ENCODE data around the gene KRTAP12-3.

Gene KRTAP12-3

GRCh38 chr21:44703731-44704635 lies 46.3 kb downstream of the KRTAP12-3 start:
- TF ChIP-seq CTCF (IDR thresholded peaks at IDR 0.05; ENCODE audit: borderline replicate concordance, extremely low read depth, low read length, poor library complexity, severe bottlenecking) (no peak), EZH2 (IDR thresholded peaks at IDR 0.05; ENCODE audit: borderline replicate concordance, low read depth, low read length, severe bottlenecking) (no peak)
- H3K4me1 ChIP-seq (ENCODE audit: insufficient read depth, low read length) = no peaks in the 10 kb centered on the region
- no peak overlapping the region for H3K27ac ChIP-seq (ENCODE audit: low read length)
- DNase-seq = no peak
- no peak overlapping the region for H3K4me2 ChIP-seq (ENCODE audit: insufficient read depth, low read length)
- no peaks in the 10 kb centered on the region for H3K36me3 ChIP-seq (ENCODE audit: insufficient read depth, low read length)
- H3K4me3 ChIP-seq (ENCODE audit: low read depth in 1 of 2, low read length in 2 of 2) = no peak overlapping the region
- H4K20me1 ChIP-seq (ENCODE audit: insufficient read depth, low read length) = no peaks in the 10 kb centered on the region; the same call in 1 of the 2 replicates
- no peak overlapping the region for H2AFZ ChIP-seq (ENCODE audit: low read depth, low read length)
- H3K9me3 ChIP-seq (ENCODE audit: insufficient read depth, low read length, severe bottlenecking) = no peaks in the 10 kb centered on the region
- H3K9ac ChIP-seq (ENCODE audit: low read depth, low read length) = no peak overlapping the region
- ATAC-seq (ENCODE audit: insufficient read depth, low read depth) = no peak
- no peaks in the 10 kb centered on the region for H3K79me2 ChIP-seq (ENCODE audit: insufficient read depth, low read length)
- peaks cover 12% of the 10 kb centered on the region for H3K27me3 ChIP-seq (ENCODE audit: insufficient read depth, low read length, poor library complexity)

- no peaks in the 10 kb centered on the region for H3K36me3 ChIP-seq (ENCODE audit: insufficient read depth, low read length)
- no peaks in the 10 kb centered on the region for H3K79me2 ChIP-seq (ENCODE audit: insufficient read depth, low read length)
- H3K9ac ChIP-seq (ENCODE audit: low read depth, low read length) = no peak overlapping the region
- peaks cover 12% of the 10 kb centered on the region for H3K27me3 ChIP-seq (ENCODE audit: insufficient read depth, low read length, poor library complexity)
- ATAC-seq (ENCODE audit: insufficient read depth, low read depth) = no peak
- H4K20me1 ChIP-seq (ENCODE audit: insufficient read depth, low read length) = no peaks in the 10 kb centered on the region; the same call in 1 of the 2 replicates
- H3K4me1 ChIP-seq (ENCODE audit: insufficient read depth, low read length) = no peaks in the 10 kb centered on the region
- no peak overlapping the region for H3K4me2 ChIP-seq (ENCODE audit: insufficient read depth, low read length)
- H3K9me3 ChIP-seq (ENCODE audit: insufficient read depth, low read length, severe bottlenecking) = no peaks in the 10 kb centered on the region
- H2AFZ ChIP-seq (ENCODE audit: low read depth, low read length) = no peak overlapping the region
- TF ChIP-seq CTCF (IDR thresholded peaks at IDR 0.05; ENCODE audit: borderline replicate concordance, extremely low read depth, low read length, poor library complexity, severe bottlenecking) (no peak), EZH2 (IDR thresholded peaks at IDR 0.05; ENCODE audit: borderline replicate concordance, low read depth, low read length, severe bottlenecking) (no peak)
- H3K27ac ChIP-seq (ENCODE audit: low read length) = no peak overlapping the region
- H3K4me3 ChIP-seq (ENCODE audit: low read depth in 1 of 2, low read length in 2 of 2) = no peak overlapping the region
- DNase-seq = no peak
These were observed 46.9 kb downstream of the KRTAP12-3 start for GRCh38 chr21:44704636-44705001.

GRCh38 chr21:44706026-44706705 lies 48.4 kb downstream of the KRTAP12-3 start:
- H2AFZ ChIP-seq (ENCODE audit: low read depth, low read length) = no peak overlapping the region
- DNase-seq = no peak
- no peak overlapping the region for H3K9ac ChIP-seq (ENCODE audit: low read depth, low read length)
- H3K79me2 ChIP-seq (ENCODE audit: insufficient read depth, low read length) = no peaks in the 10 kb centered on the region
- peaks cover 5% of the 10 kb centered on the region for H3K27me3 ChIP-seq (ENCODE audit: insufficient read depth, low read length, poor library complexity)
- no peaks in the 10 kb centered on the region for H3K4me1 ChIP-seq (ENCODE audit: insufficient read depth, low read length)
- no peaks in the 10 kb centered on the region for H3K36me3 ChIP-seq (ENCODE audit: insufficient read depth, low read length)
- TF ChIP-seq EZH2 (IDR thresholded peaks at IDR 0.05; ENCODE audit: borderline replicate concordance, low read depth, low read length, severe bottlenecking) (no peak), CTCF (IDR thresholded peaks at IDR 0.05; ENCODE audit: borderline replicate concordance, extremely low read depth, low read length, poor library complexity, severe bottlenecking) (no peak)
- H3K4me2 ChIP-seq (ENCODE audit: insufficient read depth, low read length) = no peak overlapping the region
- no peak for ATAC-seq (ENCODE audit: insufficient read depth, low read depth)
- no peak overlapping the region for H3K4me3 ChIP-seq (ENCODE audit: low read depth in 1 of 2, low read length in 2 of 2)
- H3K9me3 ChIP-seq (ENCODE audit: insufficient read depth, low read length, severe bottlenecking) = no peaks in the 10 kb centered on the region
- H4K20me1 ChIP-seq (ENCODE audit: insufficient read depth, low read length) = no peaks in the 10 kb centered on the region; the same call in 1 of the 2 replicates
- H3K27ac ChIP-seq (ENCODE audit: low read length) = no peak overlapping the region

Measured in DND-41 (cell line).